ENCODE results near the gene COL21A1.

DNA sequence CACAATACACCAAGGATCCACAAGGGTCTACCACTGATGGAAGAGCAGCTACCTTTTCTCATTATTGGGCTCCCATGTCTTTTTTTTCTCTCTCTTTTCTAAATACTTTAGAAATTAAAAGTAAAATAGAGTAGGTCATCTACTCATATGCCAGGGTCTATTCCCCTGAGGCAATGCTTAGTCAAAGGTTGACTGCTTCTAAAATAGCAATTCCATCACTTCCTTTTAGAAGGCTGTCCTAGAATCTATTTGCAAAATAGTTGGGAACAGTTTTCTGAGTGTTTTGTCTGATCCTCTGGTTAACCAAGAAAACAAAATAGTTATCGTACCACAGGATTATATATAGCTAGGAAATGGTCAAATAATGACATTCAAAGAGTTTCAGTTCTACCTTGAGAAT, 174.1 kb downstream of the COL21A1 start:
- TF ChIP-seq, protein P1, sequence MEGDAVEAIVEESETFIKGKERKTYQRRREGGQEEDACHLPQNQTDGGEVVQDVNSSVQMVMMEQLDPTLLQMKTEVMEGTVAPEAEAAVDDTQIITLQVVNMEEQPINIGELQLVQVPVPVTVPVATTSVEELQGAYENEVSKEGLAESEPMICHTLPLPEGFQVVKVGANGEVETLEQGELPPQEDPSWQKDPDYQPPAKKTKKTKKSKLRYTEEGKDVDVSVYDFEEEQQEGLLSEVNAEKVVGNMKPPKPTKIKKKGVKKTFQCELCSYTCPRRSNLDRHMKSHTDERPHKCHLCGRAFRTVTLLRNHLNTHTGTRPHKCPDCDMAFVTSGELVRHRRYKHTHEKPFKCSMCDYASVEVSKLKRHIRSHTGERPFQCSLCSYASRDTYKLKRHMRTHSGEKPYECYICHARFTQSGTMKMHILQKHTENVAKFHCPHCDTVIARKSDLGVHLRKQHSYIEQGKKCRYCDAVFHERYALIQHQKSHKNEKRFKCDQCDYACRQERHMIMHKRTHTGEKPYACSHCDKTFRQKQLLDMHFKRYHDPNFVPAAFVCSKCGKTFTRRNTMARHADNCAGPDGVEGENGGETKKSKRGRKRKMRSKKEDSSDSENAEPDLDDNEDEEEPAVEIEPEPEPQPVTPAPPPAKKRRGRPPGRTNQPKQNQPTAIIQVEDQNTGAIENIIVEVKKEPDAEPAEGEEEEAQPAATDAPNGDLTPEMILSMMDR (IDR thresholded peaks at IDR 0.05): no peak
- TF ChIP-seq POLR2A (IDR thresholded peaks at IDR 0.05): no peak
